Ureter (tissue), 1 donor: ENCODE data around the gene MSH2. TPM values are rescaled to one million over a fixed set of nuclear protein-coding genes. Genes with fewer than 3 reads are reported as not detected.

Experiments used
- total RNA-seq: library from RNA; stranded (reverse); gene quantifications from one replicate; pipeline ENCODE4 v1.2.4, GENCODE V29; 2023
- donor health status: DM: yes; HTN: yes; CAD: no.

The MSH2 gene
- total RNA-seq, 1 donor from 2014 or later: 18.6 TPM

Other genes starting within 250 kb of the MSH2 start
- not detected for gene STPG4, start 247.8 kb upstream of the MSH2 start, total RNA-seq
- gene CALM2, start 226.6 kb upstream of the MSH2 start, total RNA-seq: 429 TPM
- gene EPCAM, start 33.8 kb upstream of the MSH2 start, total RNA-seq: 59.9 TPM
- gene KCNK12, start 167.8 kb downstream of the MSH2 start, total RNA-seq: not detected